OCI-LY3 (cell line): ENCODE measurements around the gene ASXL3.

Experiments
- H2AFZ ChIP-seq: fragments of 200-600, 300-600 bp; shearing (Covaris generic); 2 replicates; pipeline ENCODE4 v1.6.0; 2014; ENCODE audit warnings: antibody characterized with exemption, low read depth, low read length
- H3K27ac ChIP-seq: fragments of 200-600, 300-600 bp; sonication (generic); 2 replicates; pipeline ENCODE4 v1.5.1; 2014; ENCODE audit warnings: mild to moderate bottlenecking, low read length, moderate library complexity, mixed read lengths
- H3K27me3 ChIP-seq: fragments of 200-600, 300-600 bp; sonication (generic); 2 replicates; pipeline ENCODE4 v1.6.1; 2014; ENCODE audit warnings: low read depth, low read length, mixed read lengths
- H3K36me3 ChIP-seq: fragments of 200-600, 300-600 bp; sonication (generic); replicated peaks from 2 replicates; pipeline ENCODE3; 2014; ENCODE audit warnings: low read depth, low read length, mixed read lengths
- H3K4me1 ChIP-seq: fragments of 300-600, 200-600 bp; sonication (generic); 2 replicates; pipeline ENCODE4 v1.6.1; 2014; ENCODE audit warnings: low read length, mixed read lengths
- H3K4me2 ChIP-seq: fragments of 200-600, 300-600 bp; sonication (generic); 2 replicates; pipeline ENCODE4 v1.6.1; 2014; ENCODE audit warnings: low read length, mixed read lengths
- H3K4me3 ChIP-seq: fragments of 300-600, 200-600 bp; sonication (generic); 2 replicates; pipeline ENCODE4 v1.5.1; 2014; ENCODE audit warnings: antibody characterized with exemption, mild to moderate bottlenecking, low read length, moderate library complexity
- H3K79me2 ChIP-seq: fragments of 300-600, 200-600 bp; shearing (Covaris generic); 2 replicates; pipeline ENCODE4 v1.6.1; 2014; ENCODE audit warnings: mild to moderate bottlenecking, low read length, mixed read lengths
- H3K9ac ChIP-seq: fragments of 300-600, 200-600 bp; shearing (Covaris generic); 2 replicates; pipeline ENCODE4 v1.6.0; 2014; ENCODE audit warnings: mild to moderate bottlenecking, low read length, moderate library complexity
- H3K9me3 ChIP-seq: fragments of 200-600, 300-600 bp; shearing (Covaris generic); 2 replicates; pipeline ENCODE4 v1.6.1; 2014; ENCODE audit warnings: low read length, mixed read lengths; ENCODE audit not compliant: insufficient read depth
- H4K20me1 ChIP-seq: fragments of 200-600, 300-600 bp; sonication (generic); 2 replicates; pipeline ENCODE4 v1.6.1; 2016; ENCODE audit warnings: low read length, mixed read lengths; ENCODE audit not compliant: insufficient read depth
- EZH2phosphoT487 ChIP-seq: fragments of 200-600 bp; shearing (Covaris generic); IDR thresholded peaks from 2 replicates; pipeline ENCODE4 v1.6.1; 2018; ENCODE audit warnings: antibody characterized with exemption, mixed run types, low read depth
- TF ChIP-seq, protein P1 (sequence below): fragments of 200-600, 300-600 bp; sonication (generic); IDR thresholded peaks from 2 replicates; pipeline ENCODE4 v1.5.1; 2014; ENCODE audit warnings: antibody characterized with exemption, low read length, low read depth

Gene ASXL3

DNA sequence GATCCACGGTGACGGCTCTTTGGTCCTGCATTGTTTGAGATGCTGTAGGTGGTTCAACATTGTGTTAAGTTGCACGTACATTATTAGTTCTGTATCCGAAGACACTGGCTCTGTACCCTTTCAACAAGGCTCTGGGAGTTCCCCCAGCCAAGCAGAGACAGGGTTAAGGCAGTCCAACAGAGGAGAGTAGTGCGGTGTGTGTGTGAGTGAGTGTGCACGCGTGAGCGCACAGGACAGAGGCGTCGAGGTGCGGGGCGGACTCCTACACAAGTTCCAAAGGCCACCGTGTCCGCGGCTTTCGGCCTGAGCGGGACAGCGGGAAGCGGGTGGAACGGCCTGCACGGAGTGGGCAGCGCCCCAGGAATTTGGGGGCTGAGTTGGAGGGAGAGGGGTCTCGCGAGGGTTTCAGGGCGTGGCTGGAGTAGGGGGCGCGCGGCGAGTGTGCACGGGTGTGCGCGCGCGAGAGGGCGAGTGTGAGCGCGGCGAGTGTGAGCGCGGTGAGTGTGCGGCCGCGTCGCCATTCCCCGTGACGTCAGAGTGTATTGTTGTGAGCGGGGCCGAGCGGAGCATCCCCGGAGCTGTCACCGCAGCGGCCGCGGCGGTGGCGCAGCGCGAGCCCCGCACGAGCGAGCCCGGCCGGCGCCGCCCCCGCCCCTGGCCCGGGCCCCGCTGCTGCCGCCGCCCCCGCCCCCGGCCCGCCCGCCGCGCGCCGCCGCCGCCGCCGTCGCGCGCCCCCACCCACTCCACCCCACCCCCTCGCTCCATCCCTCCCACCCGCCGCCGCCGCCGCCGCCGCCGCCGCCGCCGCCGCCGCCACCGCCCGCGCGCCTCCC lies at the start of gene ASXL3:
ASXL3 (plus strand) TSS at position 535 of the 833 bp plus-strand sequence. CDS start 413 bp downstream, outside the sequence.
- Histone ChIP-seq H3K9me3 (no peaks in the 10 kb centered on the region), H3K4me2 (no peak within 1 kb of the TSS), H2AFZ (no peak within 1 kb of the TSS), H4K20me1 (no peaks in the 10 kb centered on the region), H3K27ac (no peak within 1 kb of the TSS), H3K9ac (no peak within 1 kb of the TSS), H3K4me3 (no peak within 1 kb of the TSS), H3K36me3 (no peaks in the 10 kb centered on the region), H3K4me1 (no peaks in the 10 kb centered on the region), H3K27me3 (no peaks in the 10 kb centered on the region), H3K79me2 (no peaks in the 10 kb centered on the region)
- no peak for TF ChIP-seq EZH2phosphoT487
- TF ChIP-seq, protein P1, sequence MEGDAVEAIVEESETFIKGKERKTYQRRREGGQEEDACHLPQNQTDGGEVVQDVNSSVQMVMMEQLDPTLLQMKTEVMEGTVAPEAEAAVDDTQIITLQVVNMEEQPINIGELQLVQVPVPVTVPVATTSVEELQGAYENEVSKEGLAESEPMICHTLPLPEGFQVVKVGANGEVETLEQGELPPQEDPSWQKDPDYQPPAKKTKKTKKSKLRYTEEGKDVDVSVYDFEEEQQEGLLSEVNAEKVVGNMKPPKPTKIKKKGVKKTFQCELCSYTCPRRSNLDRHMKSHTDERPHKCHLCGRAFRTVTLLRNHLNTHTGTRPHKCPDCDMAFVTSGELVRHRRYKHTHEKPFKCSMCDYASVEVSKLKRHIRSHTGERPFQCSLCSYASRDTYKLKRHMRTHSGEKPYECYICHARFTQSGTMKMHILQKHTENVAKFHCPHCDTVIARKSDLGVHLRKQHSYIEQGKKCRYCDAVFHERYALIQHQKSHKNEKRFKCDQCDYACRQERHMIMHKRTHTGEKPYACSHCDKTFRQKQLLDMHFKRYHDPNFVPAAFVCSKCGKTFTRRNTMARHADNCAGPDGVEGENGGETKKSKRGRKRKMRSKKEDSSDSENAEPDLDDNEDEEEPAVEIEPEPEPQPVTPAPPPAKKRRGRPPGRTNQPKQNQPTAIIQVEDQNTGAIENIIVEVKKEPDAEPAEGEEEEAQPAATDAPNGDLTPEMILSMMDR: no peak

DNA sequence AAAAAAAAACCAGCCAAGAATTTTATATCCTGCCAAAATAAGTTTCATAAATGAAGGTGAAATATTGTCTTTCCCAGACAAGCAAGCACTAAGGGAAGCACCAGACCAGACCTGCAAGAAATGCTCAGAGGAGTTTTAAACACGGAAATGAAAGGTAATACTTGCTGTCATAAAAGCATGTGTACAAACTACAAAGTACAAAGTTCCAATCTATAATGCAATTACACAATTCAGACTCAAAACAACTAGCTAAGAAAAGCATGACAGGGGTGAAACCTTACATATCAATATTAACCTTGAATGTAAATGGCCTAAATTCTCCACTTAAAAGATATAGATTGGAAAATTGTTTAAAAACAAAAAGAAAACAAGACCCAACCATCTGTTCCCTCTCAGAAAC lies 45.0 kb upstream of the ASXL3 start:
- no peak overlapping the region for H3K4me2 ChIP-seq
- H3K27me3 ChIP-seq: no peaks in the 10 kb centered on the region
- no peaks in the 10 kb centered on the region for H4K20me1 ChIP-seq
- no peak overlapping the region for H2AFZ ChIP-seq
- H3K9me3 ChIP-seq: no peaks in the 10 kb centered on the region
- H3K79me2 ChIP-seq: no peaks in the 10 kb centered on the region
- H3K36me3 ChIP-seq: no peaks in the 10 kb centered on the region
- no peak overlapping the region for H3K27ac ChIP-seq
- no peak for TF ChIP-seq EZH2phosphoT487
- TF ChIP-seq, protein P1: no peak
- no peaks in the 10 kb centered on the region for H3K4me1 ChIP-seq
- no peak overlapping the region for H3K4me3 ChIP-seq
- H3K9ac ChIP-seq: no peak overlapping the region

DNA sequence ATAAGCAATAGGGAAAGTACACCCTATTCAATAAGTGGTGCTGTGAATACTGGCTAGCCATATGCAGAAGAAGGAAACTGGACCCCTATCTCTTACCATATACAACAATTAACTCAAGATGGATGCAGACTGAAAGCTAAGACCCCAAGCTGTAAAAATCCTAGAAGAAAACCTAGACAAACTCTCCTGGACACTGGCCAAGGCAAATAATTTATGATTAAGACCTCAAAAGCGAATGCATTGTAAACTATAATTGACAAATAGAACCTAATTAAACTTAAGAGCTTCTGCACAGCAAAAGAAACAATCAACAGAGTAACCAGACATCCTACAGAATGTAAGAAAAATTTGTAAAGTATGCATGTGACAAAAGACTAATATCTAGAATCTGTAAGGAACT lies 41.1 kb upstream of the ASXL3 start:
- H3K4me1 ChIP-seq: no peaks in the 10 kb centered on the region
- H2AFZ ChIP-seq: no peak overlapping the region
- H3K27me3 ChIP-seq: no peaks in the 10 kb centered on the region
- no peaks in the 10 kb centered on the region for H3K79me2 ChIP-seq
- no peak overlapping the region for H3K4me3 ChIP-seq
- H4K20me1 ChIP-seq: no peaks in the 10 kb centered on the region
- no peak overlapping the region for H3K4me2 ChIP-seq
- no peaks in the 10 kb centered on the region for H3K9me3 ChIP-seq
- TF ChIP-seq, protein P1: no peak
- TF ChIP-seq EZH2phosphoT487: no peak
- no peak overlapping the region for H3K9ac ChIP-seq
- no peak overlapping the region for H3K27ac ChIP-seq
- no peaks in the 10 kb centered on the region for H3K36me3 ChIP-seq

DNA sequence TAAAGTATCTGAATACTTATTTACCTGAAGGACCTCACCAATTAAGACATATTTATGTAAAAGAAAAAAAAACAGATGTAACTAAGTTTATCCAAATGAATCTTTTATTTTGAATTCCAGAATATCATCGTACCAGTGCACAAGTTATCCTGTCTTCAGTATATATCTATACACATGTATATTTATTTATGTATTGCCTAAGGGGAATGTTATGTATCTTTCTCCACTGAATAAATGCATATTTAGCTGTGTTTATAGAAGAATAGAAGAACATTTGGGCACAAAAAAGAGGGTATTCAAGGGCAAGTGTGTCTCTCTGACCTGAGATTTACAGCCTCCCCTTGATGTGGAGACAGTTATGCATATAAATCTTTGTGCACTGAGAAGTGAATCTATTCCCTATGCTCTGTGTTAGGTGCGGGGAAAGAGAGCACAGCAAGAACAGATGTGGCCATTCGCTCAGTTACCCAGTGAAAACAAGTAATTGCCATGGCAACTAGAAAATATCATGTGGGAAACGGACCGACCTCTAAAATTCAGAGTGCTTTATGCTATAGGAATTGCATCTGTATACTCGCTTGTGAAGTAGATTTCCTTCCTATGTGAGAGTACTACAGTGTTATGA lies 39.5 kb upstream of the ASXL3 start:
- H3K4me3 ChIP-seq: no peak overlapping the region
- no peaks in the 10 kb centered on the region for H3K79me2 ChIP-seq
- no peak overlapping the region for H3K4me2 ChIP-seq
- H4K20me1 ChIP-seq: no peaks in the 10 kb centered on the region
- no peaks in the 10 kb centered on the region for H3K27me3 ChIP-seq
- H3K4me1 ChIP-seq: no peaks in the 10 kb centered on the region
- no peak overlapping the region for H3K9ac ChIP-seq
- H3K36me3 ChIP-seq: no peaks in the 10 kb centered on the region
- H3K27ac ChIP-seq: no peak overlapping the region
- no peak overlapping the region for H2AFZ ChIP-seq
- H3K9me3 ChIP-seq: no peaks in the 10 kb centered on the region
- TF ChIP-seq, protein P1: no peak
- TF ChIP-seq EZH2phosphoT487: no peak
